Measurements from ENCODE around the gene NOL9. TPM values are rescaled to one million over a fixed set of nuclear protein-coding genes. Genes with fewer than 3 reads are reported as not detected.

NOL9 gene
- total and polyA plus RNA-seq, 9 of the 15 experiments (the other 6 are each of a cell fraction or from before 2014, with no cell fraction given) = 5.6 to 76.5 (median 47.3) TPM

GRCh38 chr1:6495540-6496364 is 58.6 kb downstream of the NOL9 start (continued):
- no peak for TF ChIP-seq CXXC5 (CRISPR knock-in tag; IDR thresholded peaks at IDR 0.05)
- TF ChIP-seq CREB1 (IDR thresholded peaks at IDR 0.05) = no peak
- no peak for TF ChIP-seq CREB1 (CRISPR knock-in tag; IDR thresholded peaks at IDR 0.05)
- peak; percentile 53 to 64; a peak in 3 of 4 replicates for TF ChIP-seq NRF1 (conservative IDR thresholded peaks at IDR 0.05 in 1 of 2, IDR thresholded peaks at IDR 0.05 in 1 of 2)
- TF ChIP-seq E2F1 (CRISPR knock-in tag; IDR thresholded peaks at IDR 0.05) = no peak
- TF ChIP-seq KDM5B (IDR thresholded peaks at IDR 0.05; ENCODE audit: insufficient replicate concordance, low read depth, low read length) = peak; percentile 5
- TF ChIP-seq NFATC3 (IDR thresholded peaks at IDR 0.05) = no peak
- TF ChIP-seq EZH2 (IDR thresholded peaks at IDR 0.05; ENCODE audit: borderline replicate concordance, low read depth, low read length) = peak; percentile 24; the same call in 1 of the 2 replicates
- TF ChIP-seq ZNF197 (CRISPR knock-in tag; IDR thresholded peaks at IDR 0.05; ENCODE audit: low read depth) = no peak
- TF ChIP-seq ZNF23 (CRISPR knock-in tag; IDR thresholded peaks at IDR 0.05) = no peak
- peak; percentile 11 for TF ChIP-seq SETDB1 (IDR thresholded peaks at IDR 0.05; ENCODE audit: low read length)
- no peak for TF ChIP-seq MGA (IDR thresholded peaks at IDR 0.05)
- TF ChIP-seq RBM17 (IDR thresholded peaks at IDR 0.05; ENCODE audit: borderline replicate concordance, low read depth, low read length) = no peak
- TF ChIP-seq ZNF143 (CRISPR knock-in tag; IDR thresholded peaks at IDR 0.05) = no peak
- no peak for TF ChIP-seq RFX1 (IDR thresholded peaks at IDR 0.05)
- no peak for TF ChIP-seq ZKSCAN8 (CRISPR knock-in tag; IDR thresholded peaks at IDR 0.05)
